GM19193 (cell line): ENCODE measurements around the gene CAPZB.

ENCODE experiments used
- POLR2A ChIP-seq: IDR thresholded peaks from 4 replicates; pipeline ENCODE4 v1.6.1; 2011; ENCODE audit not compliant: insufficient read depth, insufficient read length; ENCODE audit errors: extremely low read depth

CAPZB gene

GRCh38 chr1:19294638-19295037, 190.7 kb downstream of the CAPZB start:
- no peak for TF ChIP-seq POLR2A

DNA sequence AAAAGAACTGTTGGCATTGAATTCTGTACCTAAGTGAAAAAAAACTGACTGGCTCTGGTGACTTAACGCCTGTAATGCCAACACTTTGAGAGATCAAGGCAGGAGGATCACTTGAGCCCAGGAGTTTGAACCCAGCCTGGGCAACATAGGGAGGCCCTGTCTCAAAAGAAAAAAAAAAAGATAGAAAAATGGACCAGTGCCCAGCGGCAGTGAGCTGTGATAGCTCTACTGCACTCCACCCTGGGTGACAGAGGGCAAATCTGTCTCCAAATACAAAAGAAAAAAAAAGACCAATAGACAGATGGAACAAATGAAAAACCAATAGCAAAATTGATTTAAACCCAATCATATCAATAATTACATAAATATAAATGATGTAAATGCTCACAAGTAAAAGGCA, 196.1 kb downstream of the CAPZB start:
- no peak for TF ChIP-seq POLR2A
